NCI-H1417 (cell line): Measurements from ENCODE around the gene LECT2.

Experiments
- DNase-seq, 3 experiments: peaks; one replicate each; lab custom pipeline; 2025; lab: John Stamatoyannopoulos, UW

Gene LECT2

GRCh38 chr5:135978212-135978631, 23.4 kb upstream of the LECT2 start:
- no peak for DNase-seq

GRCh38 chr5:135977375-135977928, 22.7 kb upstream of the LECT2 start:
- no peak for DNase-seq

GRCh38 chr5:135976216-135976615, 21.4 kb upstream of the LECT2 start:
- no peak for DNase-seq

GRCh38 chr5:135975122-135975521, 20.3 kb upstream of the LECT2 start:
- no peak for DNase-seq

DNA sequence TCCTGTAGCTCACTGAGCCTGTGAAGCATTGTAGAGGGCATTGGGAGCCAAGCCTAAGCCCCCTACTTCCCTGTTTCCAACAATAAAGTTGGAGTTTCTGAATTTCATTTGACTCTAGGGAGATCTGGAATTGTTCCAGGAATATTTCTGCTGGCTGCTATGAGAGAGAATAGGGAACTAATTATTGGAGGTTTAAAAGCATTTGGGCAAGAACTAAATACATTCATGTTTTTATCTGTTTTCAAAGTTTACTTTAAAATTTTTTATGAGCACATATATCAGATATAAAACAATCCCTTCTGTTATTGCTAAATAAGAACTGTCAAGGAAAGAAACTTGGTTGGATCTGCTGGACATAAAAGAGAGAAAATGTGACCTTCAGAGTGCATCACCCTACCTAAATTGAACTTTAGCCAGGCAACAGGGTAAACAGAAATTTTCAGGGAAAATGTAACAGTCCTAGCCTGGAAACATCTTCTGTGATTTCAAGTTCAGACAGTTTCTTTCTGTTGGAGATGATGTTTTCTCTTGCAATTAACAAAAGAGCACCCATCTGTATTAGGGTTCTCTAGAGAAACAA, 19.3 kb upstream of the LECT2 start:
- no peak for DNase-seq

DNA sequence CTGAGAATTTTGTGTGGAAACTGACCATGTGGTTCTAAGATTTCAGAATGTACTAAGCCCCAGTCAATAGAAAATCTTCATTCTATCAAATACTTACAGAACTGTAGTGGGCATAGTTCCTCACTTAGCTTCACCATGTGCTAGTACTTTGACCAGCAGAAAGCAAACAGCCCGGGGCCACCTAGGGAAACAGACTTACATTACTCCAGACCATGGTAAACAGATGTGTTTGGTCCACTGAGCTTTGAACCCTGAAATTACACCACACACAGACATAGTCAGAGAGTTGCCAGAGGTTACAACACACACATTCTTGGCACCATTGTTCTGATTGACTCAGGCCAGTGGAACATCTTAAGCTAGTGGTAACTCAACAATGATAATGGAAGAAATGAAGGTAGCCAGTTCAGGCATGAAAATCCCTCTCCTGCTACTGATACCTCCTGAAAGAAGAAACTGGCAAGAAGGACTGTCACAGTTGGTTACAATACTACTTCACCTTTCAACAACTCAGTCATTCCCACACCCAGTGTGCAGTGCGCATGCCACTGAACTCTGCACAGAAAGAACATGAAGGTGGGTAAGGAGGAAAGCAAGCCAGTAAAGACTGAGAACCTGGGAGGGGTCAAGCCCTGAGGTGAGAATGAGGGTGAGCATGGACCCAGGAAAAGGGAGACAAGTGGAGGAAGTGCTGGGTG, 18.7 kb upstream of the LECT2 start:
- DNase-seq, result no peak

GRCh38 chr5:135971701-135972100, 16.9 kb upstream of the LECT2 start:
- no peak for DNase-seq

- DNase-seq, result no peak
Observed at GRCh38 chr5:135966790-135967189, 12.0 kb upstream of the LECT2 start.

DNA sequence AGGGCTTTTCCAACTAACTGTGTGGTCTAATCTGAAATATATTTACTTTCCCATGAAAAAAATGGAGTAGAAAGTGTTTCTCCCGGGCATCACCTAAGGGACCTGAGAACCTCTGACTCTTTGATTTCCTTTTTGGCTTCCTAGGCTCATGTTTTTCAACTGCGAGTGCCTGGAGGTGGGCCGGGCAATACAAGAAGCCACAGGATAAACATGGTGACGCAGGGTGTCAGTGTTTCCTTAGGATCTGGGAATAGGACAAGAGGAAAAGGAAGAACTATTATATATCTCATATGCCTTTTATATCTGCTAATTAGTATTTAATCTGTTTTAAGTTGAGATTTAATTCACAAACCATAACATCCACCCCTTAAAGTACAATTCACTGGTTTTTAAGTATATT, 11.4 kb upstream of the LECT2 start:
- DNase-seq, result no peak

- DNase-seq, result no peak
Observed at GRCh38 chr5:135965504-135965903, 10.7 kb upstream of the LECT2 start.

DNA sequence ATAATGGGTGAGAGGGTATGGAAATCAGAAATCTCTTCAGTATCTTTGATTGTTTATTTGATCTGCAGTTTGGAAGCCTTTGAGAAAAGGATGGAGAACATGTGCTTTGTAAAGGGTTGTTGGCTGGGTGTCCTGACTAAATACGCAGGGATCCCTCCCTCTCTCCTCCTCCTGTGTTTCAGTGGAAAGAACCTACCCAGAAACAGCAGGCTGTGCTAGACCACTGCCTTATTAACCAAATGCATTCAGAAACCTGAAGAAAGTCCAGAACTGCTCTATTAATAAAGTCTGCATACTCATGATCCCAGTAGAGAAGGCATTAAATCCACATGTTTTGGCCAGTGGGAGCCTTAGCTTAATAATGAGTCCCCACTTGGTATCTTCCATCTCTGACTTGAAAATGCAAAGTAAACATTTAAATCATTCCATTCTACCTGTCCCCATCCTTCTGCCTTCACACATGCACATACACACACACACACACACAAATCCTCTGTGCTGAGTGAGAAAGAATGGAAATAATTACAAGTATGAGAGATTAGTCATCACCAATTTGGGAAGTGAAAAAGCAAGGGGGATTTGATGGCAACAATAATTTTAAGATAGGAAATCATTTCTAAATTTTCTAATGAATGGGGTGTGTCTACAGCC, 10.0 kb upstream of the LECT2 start:
- no peak for DNase-seq

DNA sequence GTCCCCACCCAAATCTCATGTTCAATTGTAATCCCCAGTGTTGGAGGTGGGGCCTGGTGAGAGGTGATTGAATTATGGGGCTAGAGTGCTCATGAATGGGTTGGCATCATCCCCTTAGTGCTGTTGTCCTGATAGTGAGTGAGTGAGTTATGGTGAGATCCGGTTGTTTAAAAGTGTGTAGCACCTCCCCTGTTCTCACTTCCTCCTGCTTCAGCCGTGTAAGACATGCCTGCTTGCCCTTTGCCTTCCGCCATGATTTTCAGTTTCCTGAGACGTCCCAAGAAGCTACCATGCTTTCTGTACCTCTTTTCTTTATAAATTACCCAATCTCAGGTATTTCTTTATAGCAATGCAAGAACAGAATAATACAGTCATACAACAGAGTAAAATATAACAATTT, 742 bp upstream of the LECT2 start:
- no peak for DNase-seq

- DNase-seq, result no peak
Observed at GRCh38 chr5:135953850-135954249, 933 bp downstream of the LECT2 start.

GRCh38 chr5:135952683-135953082, 2.1 kb downstream of the LECT2 start:
- DNase-seq, result no peak

DNA sequence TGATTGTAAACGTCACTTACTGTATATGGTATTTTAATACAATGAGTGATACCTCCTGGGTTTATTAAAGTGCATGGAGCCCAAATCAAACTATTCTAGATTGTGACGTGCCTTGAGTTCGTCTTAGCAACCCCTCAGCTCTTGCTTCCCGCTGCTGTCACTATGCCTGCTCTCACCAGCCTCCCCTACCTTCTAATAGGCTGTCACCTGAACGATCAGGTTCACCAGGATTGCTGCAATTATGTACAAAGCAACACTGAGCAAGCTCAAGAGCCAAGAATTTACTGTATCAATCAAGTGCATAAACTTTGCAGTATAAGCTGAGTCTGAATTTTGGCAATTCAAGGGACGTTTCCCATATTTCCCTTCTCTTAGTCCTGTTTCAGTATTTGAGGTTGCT, 3.0 kb downstream of the LECT2 start:
- peak in 1 of 3 experiments; percentile 43 for DNase-seq

DNA sequence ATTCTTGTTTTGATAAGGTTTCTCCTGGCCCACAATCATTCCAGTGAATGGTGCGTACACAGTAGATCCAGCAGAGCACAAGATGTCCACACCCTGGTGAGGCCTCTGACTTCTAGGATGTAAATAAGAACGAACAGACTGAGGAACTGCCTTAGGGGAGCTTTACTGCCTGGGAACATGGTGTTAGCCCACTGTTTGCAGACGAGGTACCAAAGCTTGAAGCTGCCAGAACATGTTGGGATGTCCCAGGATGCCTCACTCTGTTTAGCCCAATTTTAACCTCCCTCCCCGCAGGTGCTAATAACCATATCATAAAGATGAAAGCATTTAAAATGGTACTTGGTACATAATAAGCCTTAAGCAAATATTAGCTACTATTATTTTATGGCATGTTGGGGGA, 3.5 kb downstream of the LECT2 start:
- DNase-seq, result peak in 2 of 3 experiments; percentile 19 to 58

- no peak for DNase-seq
Observed at GRCh38 chr5:135950611-135951010, 4.2 kb downstream of the LECT2 start.

DNA sequence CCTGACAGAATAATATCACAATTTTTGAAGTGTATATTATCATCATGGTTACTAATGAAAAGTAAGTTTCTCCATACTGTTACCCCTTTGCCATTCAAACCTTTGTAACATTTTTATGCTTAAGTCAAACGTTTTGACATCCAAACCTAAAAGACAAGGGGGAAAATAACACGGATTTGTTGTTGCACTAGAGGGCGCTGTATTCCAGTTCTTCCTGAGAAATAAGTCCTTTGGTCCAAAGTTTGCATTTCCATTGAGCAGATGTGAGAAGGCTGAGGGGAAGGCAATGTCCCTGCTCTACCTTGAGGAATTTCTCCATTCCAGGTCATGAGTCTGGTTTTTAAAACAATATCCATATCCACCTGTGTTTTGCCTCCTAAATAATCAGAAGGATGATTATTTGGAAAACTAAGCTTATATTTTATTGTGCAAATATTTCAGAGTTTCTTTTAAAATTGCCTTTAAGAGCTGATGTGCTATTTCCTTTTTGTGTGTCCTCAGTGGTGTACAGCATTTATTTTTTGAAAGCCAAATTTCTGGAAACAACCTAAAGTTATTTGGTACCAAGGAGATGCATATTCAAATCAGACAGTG, 9.7 kb downstream of the LECT2 start:
- peak; percentile 31 to 77 (median 75) for DNase-seq

DNA sequence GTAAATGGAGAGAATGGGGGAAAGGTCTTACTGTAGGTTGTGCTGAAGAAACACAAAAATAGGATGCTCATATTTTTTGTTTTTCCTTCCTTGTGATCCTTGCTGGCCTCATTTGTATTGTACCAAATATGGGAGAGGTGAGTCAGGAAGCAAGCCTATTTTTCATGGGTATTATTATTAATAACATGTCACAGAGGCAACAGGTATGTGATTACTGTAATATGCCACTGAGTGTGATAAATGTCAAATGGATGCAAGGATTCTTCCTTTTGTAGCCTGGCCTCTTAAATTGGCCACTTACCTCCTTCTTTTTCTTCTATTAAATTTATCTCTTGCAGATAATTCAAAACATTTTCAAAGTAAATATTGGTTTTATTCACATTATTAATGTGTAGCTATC, 10.2 kb downstream of the LECT2 start:
- DNase-seq, result no peak

GRCh38 chr5:135942202-135942771, 12.5 kb downstream of the LECT2 start:
- peak in 1 of 3 experiments; percentile 21 for DNase-seq

- DNase-seq, result no peak
Observed at GRCh38 chr5:135941711-135942110, 13.1 kb downstream of the LECT2 start.

GRCh38 chr5:135937245-135937911, 17.4 kb downstream of the LECT2 start:
- no peak for DNase-seq
